GM12873 (cell line): ENCODE measurements around the gene ZYX.
A peak's percentile ranks its signal among the peaks of the same experiment; 100 is the strongest.

Experiments used
- TF ChIP-seq, protein P1 (sequence below): IDR thresholded peaks from 2 replicates; pipeline ENCODE4 v1.5.1; 2012; ENCODE audit warnings: low read depth, mild to moderate bottlenecking, moderate library complexity, low read length, control low read depth; ENCODE audit not compliant: insufficient read depth; ENCODE audit errors: missing control alignments

ZYX gene

GRCh38 chr7:143380646-143381426 lies at the start of gene ZYX:
Gene ZYX (plus strand): TSS chr7:143381345. CDS start chr7:143381572, 227 bp downstream.
- TF ChIP-seq, protein P1, sequence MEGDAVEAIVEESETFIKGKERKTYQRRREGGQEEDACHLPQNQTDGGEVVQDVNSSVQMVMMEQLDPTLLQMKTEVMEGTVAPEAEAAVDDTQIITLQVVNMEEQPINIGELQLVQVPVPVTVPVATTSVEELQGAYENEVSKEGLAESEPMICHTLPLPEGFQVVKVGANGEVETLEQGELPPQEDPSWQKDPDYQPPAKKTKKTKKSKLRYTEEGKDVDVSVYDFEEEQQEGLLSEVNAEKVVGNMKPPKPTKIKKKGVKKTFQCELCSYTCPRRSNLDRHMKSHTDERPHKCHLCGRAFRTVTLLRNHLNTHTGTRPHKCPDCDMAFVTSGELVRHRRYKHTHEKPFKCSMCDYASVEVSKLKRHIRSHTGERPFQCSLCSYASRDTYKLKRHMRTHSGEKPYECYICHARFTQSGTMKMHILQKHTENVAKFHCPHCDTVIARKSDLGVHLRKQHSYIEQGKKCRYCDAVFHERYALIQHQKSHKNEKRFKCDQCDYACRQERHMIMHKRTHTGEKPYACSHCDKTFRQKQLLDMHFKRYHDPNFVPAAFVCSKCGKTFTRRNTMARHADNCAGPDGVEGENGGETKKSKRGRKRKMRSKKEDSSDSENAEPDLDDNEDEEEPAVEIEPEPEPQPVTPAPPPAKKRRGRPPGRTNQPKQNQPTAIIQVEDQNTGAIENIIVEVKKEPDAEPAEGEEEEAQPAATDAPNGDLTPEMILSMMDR = no peak

DNA sequence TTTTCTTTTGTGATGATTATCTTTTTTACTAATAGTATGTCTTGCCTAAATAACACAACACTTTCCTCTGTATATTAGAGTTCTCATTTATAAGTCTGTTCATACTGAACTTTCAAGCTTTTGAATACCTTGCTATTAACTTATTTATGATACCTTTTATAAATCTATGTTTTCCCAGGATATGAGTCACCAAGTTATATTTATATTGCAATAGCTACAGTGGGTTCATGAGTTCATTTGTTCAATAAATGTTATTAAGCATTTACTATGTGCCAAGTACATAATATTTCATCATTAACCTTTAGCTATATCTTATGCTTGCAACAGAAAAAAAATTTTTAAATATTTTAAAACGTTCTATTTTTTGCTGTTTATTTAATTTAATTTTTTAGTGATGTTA lies 46.9 kb upstream of the ZYX start:
- TF ChIP-seq, protein P1 = no peak

DNA sequence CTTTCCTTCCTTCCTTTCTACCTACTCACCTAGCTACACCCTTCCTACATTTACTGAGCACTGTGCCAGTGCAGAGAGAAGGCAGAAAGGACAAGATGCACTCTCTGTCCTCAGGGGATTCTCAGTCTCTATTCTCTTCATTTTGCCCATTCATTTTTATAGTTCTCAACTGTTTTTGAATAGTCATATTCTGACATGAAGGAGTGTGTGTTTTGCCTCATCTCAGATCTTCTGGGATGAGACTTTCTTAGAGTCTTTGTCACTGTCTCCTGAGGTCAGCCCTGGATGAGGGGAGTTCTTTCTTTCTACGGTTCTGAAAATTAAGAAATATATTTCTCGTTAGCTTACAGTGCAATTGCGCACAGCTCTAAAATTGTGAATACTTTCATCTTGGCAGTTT lies 43.9 kb upstream of the ZYX start:
- TF ChIP-seq, protein P1 = no peak

GRCh38 chr7:143341842-143342241 lies 39.3 kb upstream of the ZYX start:
- TF ChIP-seq, protein P1 = no peak

DNA sequence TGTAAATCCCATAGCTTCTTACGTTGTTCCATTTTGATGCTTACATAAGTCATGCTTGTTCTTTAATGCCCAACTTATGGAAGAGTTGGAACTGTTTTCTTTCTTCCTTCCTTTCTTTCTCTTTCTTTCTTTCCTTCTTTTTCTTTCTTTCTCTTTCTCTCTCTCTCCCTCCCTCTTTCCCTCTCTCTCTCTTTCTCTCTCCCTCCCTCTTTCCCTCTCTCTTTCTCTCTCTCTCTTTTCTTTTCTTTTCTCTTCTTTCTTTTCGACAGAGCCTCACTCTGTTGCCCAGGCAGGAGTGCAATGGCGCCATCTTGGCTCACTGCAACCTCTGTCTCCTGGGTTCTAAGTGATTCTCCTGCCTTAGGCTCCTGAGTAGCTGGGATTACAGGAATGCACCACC lies 37.5 kb upstream of the ZYX start:
- TF ChIP-seq, protein P1 = no peak

DNA sequence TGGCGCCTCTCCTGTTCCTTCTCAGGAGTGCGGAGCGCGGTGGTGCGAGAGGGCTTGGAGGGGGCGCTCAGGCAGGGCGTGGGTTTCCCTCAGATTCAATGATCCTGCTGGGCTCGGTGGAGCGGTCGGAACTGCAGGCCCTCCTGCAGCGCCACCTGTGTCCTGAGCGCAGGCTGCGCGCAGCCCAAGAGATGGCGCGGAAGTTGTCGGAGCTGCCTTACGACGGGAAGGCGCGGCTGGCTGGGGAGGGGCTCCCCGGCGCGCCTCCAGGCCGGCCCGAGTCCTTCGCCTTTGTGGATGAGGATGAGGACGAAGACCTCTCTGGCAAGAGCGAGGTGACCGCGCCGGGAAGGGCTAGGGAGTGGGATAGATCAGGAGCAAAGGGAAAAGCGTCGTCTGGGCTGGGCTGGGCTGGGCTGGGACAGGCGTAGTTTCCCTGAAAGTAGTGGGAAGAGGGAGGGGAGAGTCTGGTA lies 35.7 kb upstream of the ZYX start:
- TF ChIP-seq, protein P1 = peak; percentile 51

- TF ChIP-seq, protein P1 = no peak
Measured at GRCh38 chr7:143346018-143346417, 35.1 kb upstream of the ZYX start.
